Duodenal mucosa (tissue), 2 donors: ENCODE results near the gene SORCS2.

Source experiments
- H3K27ac ChIP-seq: one replicate; pipeline ENCODE4 v1.7.0; 2013; ENCODE audit warnings: low read depth, low read length
- H3K27me3 ChIP-seq, 2 donors: one replicate each; pipeline ENCODE4 v1.7.0; 2013; ENCODE audit warnings: low read length in 2 of 2, control low read depth in 1 of 2; ENCODE audit not compliant: insufficient read depth in 2 of 2, control insufficient read depth in 1 of 2
- H3K36me3 ChIP-seq, 2 donors: one replicate each; pipeline ENCODE4 v1.7.0; 2013; ENCODE audit warnings: low read length in 2 of 2, control low read depth in 1 of 2; ENCODE audit not compliant: insufficient read depth in 2 of 2, control insufficient read depth in 1 of 2
- H3K4me1 ChIP-seq, 2 donors: one replicate each; pipeline ENCODE4 v1.7.0; 2013; ENCODE audit warnings: low read length in 2 of 2, control low read depth in 1 of 2; ENCODE audit not compliant: insufficient read depth in 2 of 2, control insufficient read depth in 1 of 2
- H3K4me3 ChIP-seq, 2 donors: one replicate each; pipeline ENCODE4 v1.7.0; 2013; ENCODE audit warnings: low read length in 2 of 2, low read depth in 1 of 2
- H3K9ac ChIP-seq, 2 donors: one replicate each; pipeline ENCODE4 v1.7.0; 2013; ENCODE audit warnings: low read length in 2 of 2, low read depth in 1 of 2
- H3K9me3 ChIP-seq, 2 donors: one replicate each; pipeline ENCODE4 v1.7.0; 2013; ENCODE audit warnings: low read length in 2 of 2, control low read depth in 1 of 2; ENCODE audit not compliant: control insufficient read depth in 1 of 2

The SORCS2 gene

GRCh38 chr4:7335344-7336066 is 143.2 kb downstream of the SORCS2 start:
- no peak overlapping the region for H3K27ac ChIP-seq
- H3K36me3 ChIP-seq: no peaks in the 10 kb centered on the region
- H3K9ac ChIP-seq: no peak overlapping the region
- H3K4me3 ChIP-seq: no peak overlapping the region
- no peaks in the 10 kb centered on the region for H3K27me3 ChIP-seq
- H3K4me1 ChIP-seq: no peaks in the 10 kb centered on the region
- H3K9me3 ChIP-seq: no peaks in the 10 kb centered on the region

- H3K4me3 ChIP-seq: no peak overlapping the region
- no peaks in the 10 kb centered on the region for H3K36me3 ChIP-seq
- H3K27me3 ChIP-seq: no peaks in the 10 kb centered on the region
- no peaks in the 10 kb centered on the region for H3K9me3 ChIP-seq
- H3K9ac ChIP-seq: no peak overlapping the region
- H3K27ac ChIP-seq: no peak overlapping the region
- H3K4me1 ChIP-seq: no peaks in the 10 kb centered on the region
These were observed 143.8 kb downstream of the SORCS2 start for GRCh38 chr4:7336067-7336569.

GRCh38 chr4:7336732-7337131 is 144.4 kb downstream of the SORCS2 start:
- no peaks in the 10 kb centered on the region for H3K9me3 ChIP-seq
- no peaks in the 10 kb centered on the region for H3K36me3 ChIP-seq
- no peak overlapping the region for H3K27ac ChIP-seq
- no peak overlapping the region for H3K4me3 ChIP-seq
- H3K27me3 ChIP-seq: no peaks in the 10 kb centered on the region
- no peaks in the 10 kb centered on the region for H3K4me1 ChIP-seq
- no peak overlapping the region for H3K9ac ChIP-seq

GRCh38 chr4:7337196-7338058 is 145.1 kb downstream of the SORCS2 start:
- Histone ChIP-seq H3K4me3 (no peak overlapping the region), H3K27me3 (no peaks in the 10 kb centered on the region), H3K27ac (no peak overlapping the region), H3K4me1 (no peaks in the 10 kb centered on the region), H3K36me3 (no peaks in the 10 kb centered on the region), H3K9me3 (no peaks in the 10 kb centered on the region), H3K9ac (no peak overlapping the region)

GRCh38 chr4:7338059-7338452 is 145.7 kb downstream of the SORCS2 start:
- Histone ChIP-seq H3K4me3 (no peak overlapping the region), H3K9ac (no peak overlapping the region), H3K36me3 (no peaks in the 10 kb centered on the region), H3K9me3 (no peaks in the 10 kb centered on the region), H3K27me3 (no peaks in the 10 kb centered on the region), H3K4me1 (no peaks in the 10 kb centered on the region), H3K27ac (no peak overlapping the region)

- no peak overlapping the region for H3K9ac ChIP-seq
- no peaks in the 10 kb centered on the region for H3K4me1 ChIP-seq
- no peaks in the 10 kb centered on the region for H3K36me3 ChIP-seq
- no peaks in the 10 kb centered on the region for H3K9me3 ChIP-seq
- H3K4me3 ChIP-seq: no peak overlapping the region
- no peaks in the 10 kb centered on the region for H3K27me3 ChIP-seq
- H3K27ac ChIP-seq: no peak overlapping the region
These were observed 146.7 kb downstream of the SORCS2 start for GRCh38 chr4:7338876-7339623.

- Histone ChIP-seq H3K27ac (no peak overlapping the region), H3K36me3 (no peaks in the 10 kb centered on the region), H3K4me3 (no peak overlapping the region), H3K9ac (no peak overlapping the region), H3K9me3 (no peaks in the 10 kb centered on the region), H3K27me3 (no peaks in the 10 kb centered on the region), H3K4me1 (no peaks in the 10 kb centered on the region)
These were observed 147.6 kb downstream of the SORCS2 start for GRCh38 chr4:7339751-7340552.

- H3K27ac ChIP-seq: no peak overlapping the region
- H3K9ac ChIP-seq: no peak overlapping the region
- no peaks in the 10 kb centered on the region for H3K9me3 ChIP-seq
- no peaks in the 10 kb centered on the region for H3K36me3 ChIP-seq
- H3K4me3 ChIP-seq: no peak overlapping the region
- H3K4me1 ChIP-seq: no peaks in the 10 kb centered on the region
- H3K27me3 ChIP-seq: no peaks in the 10 kb centered on the region
These were observed 148.5 kb downstream of the SORCS2 start for GRCh38 chr4:7340553-7341433.
